IMR-90 (cell line): ENCODE results near the gene UBE2QL1. TPM values are rescaled to one million over a fixed set of nuclear protein-coding genes. Genes with fewer than 3 reads are reported as not detected.
A peak's percentile ranks its signal among the peaks of the same experiment; 100 is the strongest.

Experiments
- ATAC-seq: fragments of 200-7000 bp; cut with Tn5 transposase; 2 replicates; pipeline ENCODE4 v1.9.1; 2020; ENCODE audit warnings: low read depth, mild to moderate bottlenecking, moderate library complexity
- BruUV-seq: library from RNA; stranded (reverse); fragments of 400-500 nt; replicated peaks from 2 replicates; lab custom pipeline; 2021; lab: Mats Ljungman, UMichigan
- CTCF ChIA-PET: fragments of 300-600 bp; formaldehyde crosslinking; extraction: SDS; loops from one replicate; lab custom pipeline; 2021; ENCODE audit warnings: antibody characterized with exemption; lab: Yijun Ruan, JAX
- POLR2A ChIA-PET: fragments of 300-600 bp; sonication (Branson Sonifier 250); formaldehyde crosslinking; loops from one replicate; lab custom pipeline; 2022; ENCODE audit warnings: antibody characterized with exemption; ENCODE audit not compliant: unreplicated experiment; lab: Charles Lee
- DNase-seq: peaks from one replicate; pipeline ENCODE4 v3.0.0; 2013
- H2AFZ ChIP-seq: replicated peaks from 2 replicates; pipeline ENCODE3; 2013; ENCODE audit warnings: low read length, mild to moderate bottlenecking; ENCODE audit not compliant: poor library complexity
- H2AK5ac ChIP-seq: 2 replicates; pipeline ENCODE4 v1.6.1; 2013; ENCODE audit warnings: low read depth, low read length, inconsistent platforms
- H2AK9ac ChIP-seq: replicated peaks from 2 replicates; pipeline ENCODE3; 2013; ENCODE audit warnings: mild to moderate bottlenecking, low read depth, low read length, moderate library complexity; ENCODE audit not compliant: poor library complexity
- H2BK120ac ChIP-seq: 2 replicates; pipeline ENCODE4 v1.6.1; 2013; ENCODE audit warnings: low read depth, low read length, inconsistent platforms
- H2BK15ac ChIP-seq: 3 replicates; pipeline ENCODE4 v1.6.1; 2013; ENCODE audit warnings: low read depth, low read length, inconsistent platforms
- H2BK20ac ChIP-seq: 2 replicates; pipeline ENCODE4 v1.6.1; 2013; ENCODE audit warnings: low read depth, mild to moderate bottlenecking, inconsistent platforms, low read length, moderate library complexity
- H2BK5ac ChIP-seq: 2 replicates; pipeline ENCODE4 v1.6.1; 2013; ENCODE audit warnings: mild to moderate bottlenecking, low read depth, low read length, inconsistent platforms; ENCODE audit not compliant: poor library complexity, severe bottlenecking
- H3K14ac ChIP-seq: replicated peaks from 2 replicates; pipeline ENCODE4 v1.6.1; 2013; ENCODE audit warnings: low read depth, low read length, inconsistent platforms
- H3K18ac ChIP-seq: 2 replicates; pipeline ENCODE4 v1.6.1; 2013; ENCODE audit warnings: low read depth, low read length, control low read depth
- H3K23ac ChIP-seq: 2 replicates; pipeline ENCODE4 v1.6.1; 2013; ENCODE audit warnings: low read depth, low read length, inconsistent platforms
- H3K27ac ChIP-seq: 2 replicates; pipeline ENCODE4 v1.5.1; 2013; ENCODE audit warnings: mild to moderate bottlenecking, control low read depth, low read length; ENCODE audit not compliant: insufficient read depth
- H3K27me3 ChIP-seq: 2 replicates; pipeline ENCODE4 v1.6.1; 2013; ENCODE audit warnings: low read length; ENCODE audit not compliant: control insufficient read depth, insufficient read depth
- H3K36me3 ChIP-seq: 2 replicates; pipeline ENCODE4 v1.6.1; 2013; ENCODE audit warnings: low read length, mixed read lengths; ENCODE audit not compliant: control insufficient read depth, insufficient read depth
- H3K4ac ChIP-seq: 2 replicates; pipeline ENCODE4 v1.6.1; 2013; ENCODE audit warnings: low read depth, low read length, inconsistent platforms
- H3K4me1 ChIP-seq: 2 replicates; pipeline ENCODE4 v1.6.1; 2013; ENCODE audit warnings: low read length, mixed read lengths; ENCODE audit not compliant: control insufficient read depth, insufficient read depth
- H3K4me2 ChIP-seq: 2 replicates; pipeline ENCODE4 v1.6.1; 2013; ENCODE audit warnings: low read depth, mild to moderate bottlenecking, control low read depth, low read length, moderate library complexity
- H3K4me3 ChIP-seq: 2 replicates; pipeline ENCODE4 v1.5.1; 2013; ENCODE audit warnings: low read depth, mild to moderate bottlenecking, control low read depth, low read length, moderate library complexity; ENCODE audit not compliant: insufficient read depth
- H3K56ac ChIP-seq: 2 replicates; pipeline ENCODE4 v1.6.1; 2013; ENCODE audit warnings: low read length, inconsistent platforms; ENCODE audit not compliant: insufficient read depth; ENCODE audit errors: extremely low read depth
- H3K79me1 ChIP-seq, 2 experiments: 2 replicates each; pipeline ENCODE4 v1.6.1; 2013; ENCODE audit warnings: low read length in 2 of 2, inconsistent platforms in 1 of 2, low read depth in 1 of 2
- H3K9ac ChIP-seq: 2 replicates; pipeline ENCODE4 v1.6.1; 2013; ENCODE audit warnings: low read depth, low read length, control low read depth
- H3K9me1 ChIP-seq: 2 replicates; pipeline ENCODE4 v1.6.1; 2013; ENCODE audit warnings: low read length, inconsistent platforms; ENCODE audit not compliant: insufficient read depth
- H3K9me3 ChIP-seq: 2 replicates; pipeline ENCODE4 v1.6.1; 2013; ENCODE audit warnings: low read length; ENCODE audit not compliant: control insufficient read depth, insufficient read depth
- H4K20me1 ChIP-seq: 2 replicates; pipeline ENCODE4 v1.6.1; 2013; ENCODE audit warnings: low read length, inconsistent platforms; ENCODE audit not compliant: insufficient read depth
- H4K5ac ChIP-seq: 2 replicates; pipeline ENCODE4 v1.6.1; 2013; ENCODE audit warnings: mild to moderate bottlenecking, low read depth, low read length, control low read depth
- H4K8ac ChIP-seq, 2 experiments: 2 replicates each; pipeline ENCODE4 v1.6.1; 2013; ENCODE audit warnings: low read depth in 2 of 2, low read length in 2 of 2, control low read depth in 1 of 2, inconsistent platforms in 1 of 2
- H4K91ac ChIP-seq: 2 replicates; pipeline ENCODE4 v1.6.1; 2013; ENCODE audit warnings: low read depth, low read length, inconsistent platforms; ENCODE audit not compliant: insufficient read depth
- CEBPB ChIP-seq: IDR thresholded peaks from 2 replicates; pipeline ENCODE4 v1.6.1; 2012; ENCODE audit warnings: low read depth, low read length, improper control_type of control experiment
- CHD1 ChIP-seq: IDR thresholded peaks from 2 replicates; pipeline ENCODE4 v1.6.1; 2012; ENCODE audit warnings: low read depth, low read length, improper control_type of control experiment
- MAFK ChIP-seq: IDR thresholded peaks from 2 replicates; pipeline ENCODE4 v1.6.1; 2012; ENCODE audit warnings: low read depth, low read length, improper control_type of control experiment
- MAZ ChIP-seq: IDR thresholded peaks from 2 replicates; pipeline ENCODE4 v1.6.1; 2012; ENCODE audit warnings: low read depth, mild to moderate bottlenecking, low read length, improper control_type of control experiment, moderate library complexity, borderline replicate concordance
- MXI1 ChIP-seq: IDR thresholded peaks from 2 replicates; pipeline ENCODE4 v1.6.1; 2012; ENCODE audit warnings: low read depth, mild to moderate bottlenecking, low read length, moderate library complexity, borderline replicate concordance
- NFE2L2 ChIP-seq: fragments of 150-350 bp; IDR thresholded peaks from 2 replicates; pipeline ENCODE4 v1.6.1; 2016; ENCODE audit warnings: low read depth, mild to moderate bottlenecking, low read length
- POLR2A ChIP-seq: IDR thresholded peaks from 2 replicates; pipeline ENCODE4 v1.6.1; 2012; ENCODE audit warnings: mild to moderate bottlenecking, low read depth, low read length
- RAD21 ChIP-seq: IDR thresholded peaks from 2 replicates; pipeline ENCODE4 v1.6.1; 2012; ENCODE audit warnings: low read length, improper control_type of control experiment
- RCOR1 ChIP-seq: IDR thresholded peaks from 2 replicates; pipeline ENCODE4 v1.6.1; 2012; ENCODE audit warnings: mild to moderate bottlenecking, low read length, improper control_type of control experiment; ENCODE audit not compliant: insufficient replicate concordance
- RFX5 ChIP-seq: IDR thresholded peaks from 2 replicates; pipeline ENCODE4 v1.8.0; 2012; ENCODE audit warnings: low read depth, mild to moderate bottlenecking, low read length, moderate library complexity
- SMC3 ChIP-seq: fragments of 150-350 bp; IDR thresholded peaks from 2 replicates; pipeline ENCODE4 v1.6.1; 2016; ENCODE audit warnings: low read depth, mild to moderate bottlenecking, antibody characterized with exemption, low read length, moderate library complexity
- WGBS, 2 experiments: methylation state at CpG; one replicate each; pipeline versions ENCODE4 v1.1.5 to v1.1.7; 2013; ENCODE audit warnings: missing lambda C conversion rate in 2 of 2; ENCODE audit not compliant: insufficient read length in 1 of 2; ENCODE audit errors: extremely low coverage in 2 of 2; 5-methylcytosine and 5-hydroxymethylcytosine counted together
- dilution Hi-C: fragments of 300-500 bp; cut with HindIII; formaldehyde crosslinking; loops from one replicate; pipeline ENCODE4 v1.14.3; 2018; ENCODE audit warnings: low sequenced_read_pairs; ENCODE audit not compliant: unreplicated experiment
- in situ Hi-C: fragments of 300-500 bp; cut with MboI; formaldehyde crosslinking; loops from 3 replicates; pipeline ENCODE4 v1.14.3; 2019; ENCODE audit warnings: low sequenced_read_pairs, inconsistent platforms, mixed read lengths
- intact Hi-C: fragments of 100-400 bp; cut with micrococcal nuclease; formaldehyde crosslinking; loops from 2 replicates; pipeline ENCODE4 v1.10.0; 2022
- polyA plus RNA-seq, 3 experiments: library from polyadenylated mRNA; depleted of rRNA; stranded (reverse); fragments of >200 nt; gene quantifications; 2 replicates each; pipeline ENCODE4 v1.2.3, GENCODE V29; 2012; ENCODE audit warnings: low replicate concordance in 1 of 3
- total RNA-seq: library from RNA; depleted of rRNA; stranded (reverse); fragments of >200 nt; gene quantifications from 2 replicates; pipeline ENCODE4 v1.2.3, GENCODE V29; 2012
- TF ChIP-seq, protein P1 (sequence below): fragments of 150-350 bp; IDR thresholded peaks from 2 replicates; pipeline ENCODE4 v1.6.1; 2017; ENCODE audit warnings: mild to moderate bottlenecking, antibody characterized with exemption, low read length, low read depth

UBE2QL1 gene
- total and polyA plus RNA-seq, 2 of the 4 experiments (the other 2 are of a cell fraction), result not detected

GRCh38 chr5:6517510-6517909 lies 68.9 kb downstream of the UBE2QL1 start:
- no peak overlapping the region for H3K56ac ChIP-seq
- in situ Hi-C loops, result no loop called here
- peaks cover 4% of the 10 kb centered on the region; the same call in 1 of the 2 replicates for H3K27me3 ChIP-seq
- H3K27ac ChIP-seq, result no peak overlapping the region
- no peak overlapping the region for H3K14ac ChIP-seq
- H3K4me3 ChIP-seq, result no peak overlapping the region
- peak overlapping the region; percentile 45; the same call in 1 of the 2 replicates for H3K4me2 ChIP-seq
- H3K9me1 ChIP-seq, result no peaks in the 10 kb centered on the region
- no CpG with 5 or more reads among the region's 6 CpGs for WGBS, 2 experiments
- no peak overlapping the region for H2AK9ac ChIP-seq
- dilution Hi-C loops, result no loop called here
- H2BK20ac ChIP-seq, result no peak overlapping the region
- H3K9ac ChIP-seq, result no peak overlapping the region
- DNase-seq (no peak), ATAC-seq (no peak)
- no peak overlapping the region for H4K5ac ChIP-seq
- H3K23ac ChIP-seq, result no peak overlapping the region
- intact Hi-C loops, result no loop called here
- no peak overlapping the region for H4K8ac ChIP-seq
- no peak overlapping the region for H2BK5ac ChIP-seq
- BruUV-seq, result no TSS peak
- H3K4me1 ChIP-seq, result no peaks in the 10 kb centered on the region
- no peaks in the 10 kb centered on the region for H3K9me3 ChIP-seq
- no peak overlapping the region for H2AFZ ChIP-seq
- no peak overlapping the region for H2BK15ac ChIP-seq
- no peak overlapping the region for H4K91ac ChIP-seq
- H4K20me1 ChIP-seq, result no peaks in the 10 kb centered on the region
- ChIA-PET CTCF (no interaction called here), POLR2A (interaction anchor here (0.6 kb wide), 1 partner anchor 170 kb away, joined by 4 read pairs; no protein-coding TSS in a partner anchor)
- TF ChIP-seq RCOR1 (no peak), SMC3 (no peak), POLR2A (no peak), MAFK (no peak), RAD21 (no peak), NFE2L2 (no peak), CHD1 (no peak), CEBPB (no peak), RFX5 (no peak), MXI1 (no peak), MAZ (no peak)
- TF ChIP-seq, protein P1, sequence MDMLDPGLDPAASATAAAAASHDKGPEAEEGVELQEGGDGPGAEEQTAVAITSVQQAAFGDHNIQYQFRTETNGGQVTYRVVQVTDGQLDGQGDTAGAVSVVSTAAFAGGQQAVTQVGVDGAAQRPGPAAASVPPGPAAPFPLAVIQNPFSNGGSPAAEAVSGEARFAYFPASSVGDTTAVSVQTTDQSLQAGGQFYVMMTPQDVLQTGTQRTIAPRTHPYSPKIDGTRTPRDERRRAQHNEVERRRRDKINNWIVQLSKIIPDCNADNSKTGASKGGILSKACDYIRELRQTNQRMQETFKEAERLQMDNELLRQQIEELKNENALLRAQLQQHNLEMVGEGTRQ, result no peak
- no peak overlapping the region for H2AK5ac ChIP-seq
- H2BK120ac ChIP-seq, result no peak overlapping the region
- H3K36me3 ChIP-seq, result no peaks in the 10 kb centered on the region
- H3K18ac ChIP-seq, result no peak overlapping the region
- H3K4ac ChIP-seq, result no peak overlapping the region
- no peaks in the 10 kb centered on the region for H3K79me1 ChIP-seq
